SU-DHL-6 (cell line): ENCODE results near the gene GIMAP1.

Experiments
- CTCF ChIP-seq: fragments of 200-600 bp; sonication (generic); IDR thresholded peaks from one replicate; pipeline ENCODE4 v1.5.1; 2017; ENCODE audit warnings: antibody characterized with exemption, mild to moderate bottlenecking, low read length, moderate library complexity; ENCODE audit not compliant: insufficient read depth, poor library complexity, severe bottlenecking
- EZH2phosphoT487 ChIP-seq: fragments of 200-600 bp; sonication (generic), shearing (Covaris generic); conservative IDR thresholded peaks from 2 replicates; pipeline ENCODE4 v1.6.1; 2018; ENCODE audit warnings: mild to moderate bottlenecking, antibody characterized with exemption, low read length, moderate library complexity, mixed read lengths

GRCh38 chr7:150716939-150717338 is 526 bp downstream of the GIMAP1 start:
- no peak for TF ChIP-seq CTCF
- no peak for TF ChIP-seq EZH2phosphoT487
